Cardiac muscle cell (in vitro differentiated cells and primary cell): Measurements from ENCODE around the gene TSPAN2. TPM values are rescaled to one million over a fixed set of nuclear protein-coding genes. Genes with fewer than 3 reads are reported as not detected.

Experiments used
- DNase-seq, 2 donors: peaks; one replicate each; pipeline versions ENCODE4 v3.0.0 to v3.0.0-alpha.2; 2010 to 2017; ENCODE audit warnings: low read depth in 1 of 2, low spot score in 1 of 2
- H3K27ac ChIP-seq: fragments of 200-600 bp; sonication (generic); 2 replicates; pipeline ENCODE4 v1.5.1; 2016
- H3K27me3 ChIP-seq: fragments of 200-600 bp; sonication (generic); 2 replicates; pipeline ENCODE4 v1.6.0; 2016; ENCODE audit warnings: control low read depth
- H3K36me3 ChIP-seq: fragments of 200-600 bp; sonication (generic); 2 replicates; pipeline ENCODE4 v1.5.1; 2016; ENCODE audit warnings: control low read depth
- H3K4me1 ChIP-seq: fragments of 200-600 bp; sonication (generic); 2 replicates; pipeline ENCODE4 v1.8.1; 2017; ENCODE audit warnings: low read depth, mild to moderate bottlenecking, mixed run types
- H3K4me3 ChIP-seq: fragments of 200-600 bp; sonication (generic); 2 replicates; pipeline ENCODE4 v1.5.1; 2016; ENCODE audit warnings: mild to moderate bottlenecking
- H3K9me3 ChIP-seq: fragments of 200-600 bp; sonication (generic); 2 replicates; pipeline ENCODE4 v1.5.1; 2017; ENCODE audit warnings: low read depth, mild to moderate bottlenecking, control low read depth
- CTCF ChIP-seq: IDR thresholded peaks from 2 replicates; pipeline ENCODE4 v1.5.1; 2012; ENCODE audit warnings: low read depth, mild to moderate bottlenecking, low read length
- polyA plus RNA-seq: library from polyadenylated mRNA; unstranded; fragments of >200 nt; fragmentation: Nextera tagmentation; extraction: Ambion mirVana; gene quantifications from 2 replicates; pipeline ENCODE4 v1.2.1, GENCODE V29; 2016
- total RNA-seq: library from RNA; depleted of rRNA; stranded (reverse); fragments of >200 nt; gene quantifications from 2 replicates; pipeline ENCODE4 v1.2.3, GENCODE V29; 2016

TSPAN2 gene
- total and polyA plus RNA-seq, 2 experiments from 2014 or later, result 26.6 to 88.0 TPM

- no peak for DNase-seq
- Histone ChIP-seq H3K36me3 (no peaks in the 10 kb centered on the region), H3K9me3 (no peaks in the 10 kb centered on the region), H3K27ac (peak overlapping the region; percentile 85), H3K4me1 (peaks cover 48% of the 10 kb centered on the region), H3K4me3 (no peak overlapping the region), H3K27me3 (no peaks in the 10 kb centered on the region)
- no peak for TF ChIP-seq CTCF
Measured at GRCh38 chr1:115086176-115086830, 3.0 kb downstream of the TSPAN2 start.

GRCh38 chr1:115084902-115085511, 4.3 kb downstream of the TSPAN2 start:
- H3K27ac ChIP-seq, result peak overlapping the region; percentile 85
- TF ChIP-seq CTCF, result no peak
- no peaks in the 10 kb centered on the region for H3K36me3 ChIP-seq
- DNase-seq, result peak in 1 of 2 donors; percentile 41
- no peaks in the 10 kb centered on the region for H3K9me3 ChIP-seq
- H3K27me3 ChIP-seq, result no peaks in the 10 kb centered on the region
- H3K4me3 ChIP-seq, result no peak overlapping the region
- H3K4me1 ChIP-seq, result peaks cover 41% of the 10 kb centered on the region

- Histone ChIP-seq H3K4me3 (no peak overlapping the region), H3K27me3 (no peaks in the 10 kb centered on the region), H3K36me3 (no peaks in the 10 kb centered on the region), H3K27ac (peak overlapping the region; percentile 63), H3K9me3 (no peaks in the 10 kb centered on the region), H3K4me1 (peaks cover 41% of the 10 kb centered on the region)
- DNase-seq, result no peak
- TF ChIP-seq CTCF, result no peak
Measured at GRCh38 chr1:115082949-115083348, 6.4 kb downstream of the TSPAN2 start.

GRCh38 chr1:115078708-115079107, 10.6 kb downstream of the TSPAN2 start:
- no peak overlapping the region for H3K27ac ChIP-seq

GRCh38 chr1:115077984-115078330, 11.3 kb downstream of the TSPAN2 start:
- no peak for TF ChIP-seq CTCF
- Histone ChIP-seq H3K27me3 (no peaks in the 10 kb centered on the region), H3K4me3 (no peak overlapping the region), H3K27ac (no peak overlapping the region), H3K9me3 (no peaks in the 10 kb centered on the region), H3K4me1 (peaks cover 39% of the 10 kb centered on the region), H3K36me3 (no peaks in the 10 kb centered on the region)
- DNase-seq, result no peak

More at GRCh38 chr1:115078708-115079107, 10.6 kb downstream of the TSPAN2 start:
- no peak overlapping the region for H3K4me3 ChIP-seq
- DNase-seq, result no peak
- no peaks in the 10 kb centered on the region for H3K36me3 ChIP-seq
- no peaks in the 10 kb centered on the region for H3K9me3 ChIP-seq
- H3K4me1 ChIP-seq, result peaks cover 34% of the 10 kb centered on the region
- TF ChIP-seq CTCF, result no peak
- H3K27me3 ChIP-seq, result no peaks in the 10 kb centered on the region
